ENCODE results near the gene MMRN2.
"Not testable (repeated sequence)": the region's sequence is repeated elsewhere in the genome, so short reads cannot be mapped to it uniquely, and the experiment has no call there.

DNA sequence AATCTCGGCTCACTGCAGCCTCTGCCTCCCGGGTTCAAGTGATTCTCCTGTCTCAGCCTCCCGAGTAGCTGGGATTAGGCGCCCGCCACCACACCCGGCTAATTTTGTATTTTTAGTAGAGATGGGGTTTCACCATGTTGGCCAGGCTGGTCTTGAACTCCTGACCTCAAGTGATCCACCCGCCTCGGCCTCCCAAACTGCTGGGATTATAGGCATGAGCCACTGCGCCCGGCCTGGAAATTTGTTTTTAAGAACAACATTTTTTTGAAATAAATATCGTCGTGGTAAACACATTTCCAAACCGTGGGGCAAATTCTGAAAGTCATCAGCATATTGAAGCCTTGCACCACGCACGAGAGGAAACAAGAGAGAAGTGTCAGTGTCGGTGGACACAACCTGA, 17.3 kb downstream of the MMRN2 start:
- TF ChIP-seq YY1 (IDR thresholded peaks at IDR 0.05); CTCF (IDR thresholded peaks at IDR 0.05; ENCODE audit: low read depth, low read length, missing input control); JUND (IDR thresholded peaks at IDR 0.05); RXRA (IDR thresholded peaks at IDR 0.05); MAX (IDR thresholded peaks at IDR 0.05); NR2F2 (IDR thresholded peaks at IDR 0.05); EGR1 (IDR thresholded peaks at IDR 0.05; ENCODE audit: low read depth in 2 of 2); TAF1 (conservative IDR thresholded peaks at IDR 0.05); REST (IDR thresholded peaks at IDR 0.05); GABPA (IDR thresholded peaks at IDR 0.05 in 1 of 2, conservative IDR thresholded peaks at IDR 0.05 in 1 of 2); RAD21 (IDR thresholded peaks at IDR 0.05); SP1 (IDR thresholded peaks at IDR 0.05); FOXA1 (IDR thresholded peaks at IDR 0.05): not testable (repeated sequence)
- TF ChIP-seq, protein P1, sequence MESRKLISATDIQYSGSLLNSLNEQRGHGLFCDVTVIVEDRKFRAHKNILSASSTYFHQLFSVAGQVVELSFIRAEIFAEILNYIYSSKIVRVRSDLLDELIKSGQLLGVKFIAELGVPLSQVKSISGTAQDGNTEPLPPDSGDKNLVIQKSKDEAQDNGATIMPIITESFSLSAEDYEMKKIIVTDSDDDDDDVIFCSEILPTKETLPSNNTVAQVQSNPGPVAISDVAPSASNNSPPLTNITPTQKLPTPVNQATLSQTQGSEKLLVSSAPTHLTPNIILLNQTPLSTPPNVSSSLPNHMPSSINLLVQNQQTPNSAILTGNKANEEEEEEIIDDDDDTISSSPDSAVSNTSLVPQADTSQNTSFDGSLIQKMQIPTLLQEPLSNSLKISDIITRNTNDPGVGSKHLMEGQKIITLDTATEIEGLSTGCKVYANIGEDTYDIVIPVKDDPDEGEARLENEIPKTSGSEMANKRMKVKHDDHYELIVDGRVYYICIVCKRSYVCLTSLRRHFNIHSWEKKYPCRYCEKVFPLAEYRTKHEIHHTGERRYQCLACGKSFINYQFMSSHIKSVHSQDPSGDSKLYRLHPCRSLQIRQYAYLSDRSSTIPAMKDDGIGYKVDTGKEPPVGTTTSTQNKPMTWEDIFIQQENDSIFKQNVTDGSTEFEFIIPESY (IDR thresholded peaks at IDR 0.05) = not testable (repeated sequence)

Measured in liver (tissue), 3 donors.